H1 (cell line): Measurements from ENCODE around the gene DDX51. TPM values are rescaled to one million over a fixed set of nuclear protein-coding genes. Genes with fewer than 3 reads are reported as not detected.
A peak's percentile ranks its signal among the peaks of the same experiment; 100 is the strongest.

Experiments used
- CTCF ChIA-PET: fragments of 300-600 bp; sonication (Branson Sonifier 250); formaldehyde crosslinking; loops from one replicate; lab custom pipeline; 2021; ENCODE audit not compliant: partially characterized antibody; lab: Charles Lee
- POLR2A ChIA-PET: fragments of 300-600 bp; sonication (Branson Sonifier 250); formaldehyde crosslinking; loops from one replicate; lab custom pipeline; 2021; ENCODE audit warnings: inconsistent platforms; ENCODE audit not compliant: partially characterized antibody; lab: Charles Lee
- DNase-seq, 2 experiments: peaks; one replicate each; pipeline versions ENCODE4 v3.0.0 to v3.0.0-alpha.2; 2010 to 2022; ENCODE audit warnings: low spot score in 2 of 2, low read depth in 1 of 2, mixed read lengths in 1 of 2
- FAIRE-seq: peaks from 2 replicates; lab custom pipeline; 2011; peaks lifted over from hg19 to GRCh38; lab: Jason Lieb, UNC
- H2AFZ ChIP-seq: 2 replicates; pipeline ENCODE4 v1.8.1; 2012; ENCODE audit warnings: low read length, inconsistent platforms
- H2AK5ac ChIP-seq: 2 replicates; pipeline ENCODE4 v1.6.1; 2013; ENCODE audit warnings: low read depth, low read length
- H2BK120ac ChIP-seq: replicated peaks from 2 replicates; pipeline ENCODE3; 2013; ENCODE audit warnings: low read depth, low read length, inconsistent platforms
- H2BK12ac ChIP-seq: 2 replicates; pipeline ENCODE4 v1.6.1; 2013; ENCODE audit warnings: low read depth, low read length
- H2BK15ac ChIP-seq: 2 replicates; pipeline ENCODE4 v1.6.1; 2013; ENCODE audit warnings: low read length
- H2BK20ac ChIP-seq: 2 replicates; pipeline ENCODE4 v1.6.1; 2013; ENCODE audit warnings: low read length
- H2BK5ac ChIP-seq: 2 replicates; pipeline ENCODE4 v1.6.1; 2013; ENCODE audit warnings: low read depth, low read length
- H3K14ac ChIP-seq: 2 replicates; pipeline ENCODE4 v1.6.1; 2013; ENCODE audit warnings: inconsistent platforms; ENCODE audit not compliant: insufficient read length
- H3K18ac ChIP-seq: 2 replicates; pipeline ENCODE4 v1.6.1; 2013; ENCODE audit warnings: low read length; ENCODE audit errors: extremely low read depth
- H3K23ac ChIP-seq: 2 replicates; pipeline ENCODE4 v1.6.1; 2013; ENCODE audit warnings: inconsistent platforms; ENCODE audit not compliant: insufficient read length
- H3K23me2 ChIP-seq: 2 replicates; pipeline ENCODE4 v1.6.1; 2013; ENCODE audit warnings: low read depth, low read length
- H3K27ac ChIP-seq: 2 replicates; pipeline ENCODE4 v1.6.1; 2011; ENCODE audit warnings: low read depth, low read length, inconsistent platforms
- H3K27me3 ChIP-seq, 4 experiments: replicated peaks in 1 of 4; 1 replicate in 1 of 4; 2 replicates in 3 of 4; pipeline versions ENCODE4 v1.6.1 to v1.8.1; 2011 to 2013; ENCODE audit warnings: low read length in 3 of 4, mild to moderate bottlenecking in 3 of 4, inconsistent platforms in 2 of 4, mixed read lengths in 2 of 4, moderate library complexity in 1 of 4; ENCODE audit not compliant: control insufficient read depth in 3 of 4, insufficient read depth in 3 of 4; ENCODE audit errors: extremely low read depth in 1 of 4
- H3K36me3 ChIP-seq, 4 experiments: 2 replicates each; pipeline versions ENCODE4 v1.6.1 to v1.8.1; 2011 to 2013; ENCODE audit warnings: mild to moderate bottlenecking in 4 of 4, low read length in 3 of 4, moderate library complexity in 2 of 4, control low read depth in 1 of 4, inconsistent platforms in 1 of 4; ENCODE audit not compliant: insufficient read depth in 4 of 4, control insufficient read depth in 2 of 4
- H3K4ac ChIP-seq: replicated peaks from 2 replicates; pipeline ENCODE3; 2013; ENCODE audit warnings: low read length, low read depth, mixed read lengths, inconsistent platforms; ENCODE audit not compliant: insufficient read length
- H3K4me1 ChIP-seq, 4 experiments: replicated peaks in 1 of 4; 1 replicate in 1 of 4; 2 replicates in 3 of 4; pipeline versions ENCODE4 v1.6.1 to v1.8.1; 2011 to 2013; ENCODE audit warnings: low read length in 3 of 4, inconsistent platforms in 2 of 4, mixed read lengths in 1 of 4; ENCODE audit not compliant: insufficient read depth in 4 of 4, control insufficient read depth in 3 of 4
- H3K4me2 ChIP-seq, 2 experiments: 2 replicates each; pipeline versions ENCODE4 v1.6.1 to v1.8.1; 2011 to 2013; ENCODE audit warnings: low read depth in 2 of 2, low read length in 2 of 2, control low read depth in 1 of 2, inconsistent platforms in 1 of 2, mild to moderate bottlenecking in 1 of 2; ENCODE audit not compliant: insufficient read depth in 1 of 2
- H3K4me3 ChIP-seq, 4 experiments: fragments of 200-600, 300-600 bp in 1 of 4; sonication (generic), shearing (Covaris generic), sonication (Bioruptor Twin) in 1 of 4; 2 replicates each; pipeline versions ENCODE4 v1.5.1 to v1.8.1; 2011 to 2016; ENCODE audit warnings: low read length in 4 of 4, low read depth in 3 of 4, control low read depth in 2 of 4, inconsistent platforms in 2 of 4, mild to moderate bottlenecking in 2 of 4, mixed read lengths in 1 of 4, moderate library complexity in 1 of 4; ENCODE audit not compliant: insufficient read depth in 2 of 4; ENCODE audit errors: extremely low read depth in 1 of 4
- H3K56ac ChIP-seq: replicated peaks from 2 replicates; pipeline ENCODE3; 2013; ENCODE audit warnings: low read depth, mild to moderate bottlenecking, mixed read lengths, low read length, inconsistent platforms; ENCODE audit not compliant: insufficient read length
- H3K79me1 ChIP-seq: 2 replicates; pipeline ENCODE4 v1.6.1; 2013; ENCODE audit warnings: low read depth, low read length, control low read depth
- H3K79me2 ChIP-seq, 2 experiments: 2 replicates each; pipeline versions ENCODE4 v1.6.1 to v1.8.1; 2012 to 2013; ENCODE audit warnings: low read length in 2 of 2, mild to moderate bottlenecking in 2 of 2, inconsistent platforms in 1 of 2; ENCODE audit not compliant: insufficient read depth in 2 of 2, control insufficient read depth in 1 of 2
- H3K9ac ChIP-seq, 4 experiments: replicated peaks in 1 of 4; 1 replicate in 1 of 4; 2 replicates in 3 of 4; pipeline versions ENCODE4 v1.6.1 to v1.8.1; 2011 to 2013; ENCODE audit warnings: low read depth in 3 of 4, low read length in 3 of 4, control low read depth in 2 of 4, mild to moderate bottlenecking in 2 of 4, moderate library complexity in 2 of 4, inconsistent platforms in 1 of 4; ENCODE audit errors: extremely low read depth in 1 of 4
- H3K9me3 ChIP-seq, 2 experiments: 2 replicates each; pipeline versions ENCODE4 v1.6.1 to v1.8.1; 2012 to 2013; ENCODE audit warnings: mild to moderate bottlenecking in 2 of 2, moderate library complexity in 2 of 2, control low read depth in 1 of 2, inconsistent platforms in 1 of 2, low read depth in 1 of 2, low read length in 1 of 2, mixed read lengths in 1 of 2; ENCODE audit not compliant: insufficient read depth in 2 of 2
- H4K20me1 ChIP-seq, 2 experiments: replicated peaks in 1 of 2; 2 replicates each; pipeline versions ENCODE3 to v1.8.1; 2011 to 2013; ENCODE audit warnings: inconsistent platforms in 2 of 2, low read length in 2 of 2, mild to moderate bottlenecking in 1 of 2; ENCODE audit not compliant: insufficient read depth in 2 of 2, control insufficient read depth in 1 of 2
- H4K5ac ChIP-seq: 2 replicates; pipeline ENCODE4 v1.6.1; 2013; ENCODE audit warnings: low read length, low read depth, mixed read lengths, inconsistent platforms; ENCODE audit not compliant: insufficient read length
- H4K8ac ChIP-seq: 2 replicates; pipeline ENCODE4 v1.8.0; 2013; ENCODE audit warnings: mild to moderate bottlenecking, moderate library complexity, low read length, inconsistent platforms; ENCODE audit not compliant: insufficient read depth; ENCODE audit errors: extremely low read depth
- H4K91ac ChIP-seq: replicated peaks from 2 replicates; pipeline ENCODE3; 2013; ENCODE audit warnings: low read length, mixed read lengths, inconsistent platforms; ENCODE audit not compliant: insufficient read length
- CREB1 ChIP-seq: IDR thresholded peaks from 2 replicates; pipeline ENCODE4 v1.6.1; 2012; ENCODE audit warnings: inconsistent platforms
- NANOG ChIP-seq: IDR thresholded peaks from 2 replicates; pipeline ENCODE4 v1.6.1; 2011; ENCODE audit warnings: low read length, low read depth, mild to moderate bottlenecking, inconsistent platforms; ENCODE audit not compliant: insufficient read depth, poor library complexity, severe bottlenecking
- RNF2 ChIP-seq: fragments of 200-900, 300-1000 bp; sonication (generic); IDR thresholded peaks from 2 replicates; pipeline ENCODE4 v1.7.1; 2016; ENCODE audit warnings: borderline replicate concordance, low read depth, mild to moderate bottlenecking, antibody characterized with exemption, low read length; ENCODE audit not compliant: poor library complexity, severe bottlenecking; ENCODE audit errors: missing control alignments
- TCF12 ChIP-seq: IDR thresholded peaks from 2 replicates; pipeline ENCODE4 v1.6.1; 2011; ENCODE audit warnings: low read depth, mild to moderate bottlenecking, low read length
- WGBS, 2 experiments: shearing (Covaris generic) in 1 of 2; methylation state at CpG; one replicate each; pipeline versions ENCODE4 v1.1.6 to v1.1.7; 2013 to 2015; ENCODE audit warnings: low lambda C conversion rate in 2 of 2, mixed read lengths in 2 of 2, inconsistent platforms in 1 of 2, low coverage in 1 of 2, missing lambda C conversion rate in 1 of 2; ENCODE audit not compliant: insufficient replicate concordance in 2 of 2, insufficient coverage in 1 of 2, insufficient read length in 1 of 2; ENCODE audit errors: extremely low coverage in 1 of 2, missing lambda C conversion rate in 1 of 2; 5-methylcytosine and 5-hydroxymethylcytosine counted together
- polyA plus RNA-seq, 7 experiments: library from polyadenylated mRNA; depleted of rRNA in 3 of 7; stranded (reverse) in 5 of 7; unstranded in 2 of 7; fragments of >200 nt in 5 of 7; fragments of 200-250 nt in 2 of 7; gene quantifications; 1 replicate in 5 of 7; 2 replicates in 1 of 7; 4 replicates in 1 of 7; pipeline versions ENCODE4 v1.2.1 to v1.2.3, GENCODE V29; 2011 to 2013; ENCODE audit warnings: missing spikeins in 2 of 7, mixed read lengths in 2 of 7
- total RNA-seq: library from RNA; stranded (reverse); fragmentation: NEBNext Ultra II Directional; extraction: Animal tissue kit (Norgen Biotek cat#: 25700); gene quantifications from 2 replicates; pipeline ENCODE4 v1.2.1, GENCODE V29; 2021

DDX51 gene
- total and polyA plus RNA-seq, 2 of the 8 experiments (the other 6 are each of a cell fraction or from before 2014, with no cell fraction given), result 11.2 to 24.4 TPM

- no peak for DNase-seq
These were observed 7.1 kb upstream of the DDX51 start for GRCh38 chr12:132151145-132151765.

More at GRCh38 chr12:132151145-132151765, 7.1 kb upstream of the DDX51 start:
- Histone ChIP-seq H3K4me1 (peaks cover 0 to 3% (median 1%) of the 10 kb centered on the region in 4 experiments; a peak in 4 of 7 replicates), H3K23ac (no peak overlapping the region), H3K36me3 (peaks cover 0 to 32% (median 10%) of the 10 kb centered on the region in 4 experiments; a peak in 5 of 8 replicates), H3K4me3 (no peak overlapping the region), H3K4ac (no peak overlapping the region), H2BK120ac (no peak overlapping the region), H3K27ac (no peak overlapping the region), H4K5ac (no peak overlapping the region), H4K91ac (no peak overlapping the region), H2AFZ (no peak overlapping the region), H3K18ac (no peak overlapping the region), H3K4me2 (no peak overlapping the region), H3K9me3 (peaks cover 3 to 4% of the 10 kb centered on the region in 2 experiments; a peak in 2 of 4 replicates), H2BK15ac (no peak overlapping the region), H2BK12ac (no peak overlapping the region), H3K23me2 (peaks cover 10% of the 10 kb centered on the region), H3K9ac (no peak overlapping the region), H3K27me3 (no peaks in the 10 kb centered on the region; a peak in 1 of 7 replicates), H2AK5ac (no peak overlapping the region), H3K56ac (no peak overlapping the region), H2BK20ac (no peak overlapping the region), H3K14ac (no peak overlapping the region), H4K20me1 (peaks cover 0 to 17% of the 10 kb centered on the region in 2 experiments), H3K79me1 (peaks cover 8% of the 10 kb centered on the region), H2BK5ac (no peak overlapping the region), H3K79me2 (peaks cover 0 to 9% of the 10 kb centered on the region in 2 experiments; a peak in 2 of 4 replicates), H4K8ac (peak overlapping the region; percentile 51; the same call in 1 of the 2 replicates)
- CTCF ChIA-PET, result interaction anchor here (0.6 to 1.4 kb wide), 5 partner anchors 33 to 347 kb away, joined by 3 to 9 read pairs (median 3); no protein-coding TSS in a partner anchor
- 93% methylated on average over 20 of the region's 36 CpGs; no CpG with 5 or more reads in 1 of the 2 experiments for WGBS, 2 experiments
- POLR2A ChIA-PET, result interaction anchor here (1.0 to 1.8 kb wide), 2 partner anchors 15 to 16 kb away, joined by 3 to 4 read pairs; no protein-coding TSS in a partner anchor
- no peak for FAIRE-seq
- TF ChIP-seq NANOG (no peak), RNF2 (no peak), CREB1 (no peak), TCF12 (no peak)
